Gastrocnemius medialis (tissue), 4 donors: ENCODE measurements around the gene HNRNPH3.

Experiments used
- POLR2A ChIP-seq, 2 donors: fragments of 450-650 bp; IDR thresholded peaks; one replicate each; pipeline ENCODE4 v1.6.1; 2017; ENCODE audit warnings: antibody characterized with exemption in 2 of 2, mild to moderate bottlenecking in 2 of 2, moderate library complexity in 2 of 2
- TF ChIP-seq, protein P1 (sequence below), 5 experiments: fragments of 450-650 bp in 3 of 5; fragments of 200-600 bp in 2 of 5; sonication (generic) in 2 of 5; IDR thresholded peaks in 4 of 5; conservative IDR thresholded peaks in 1 of 5; 1 replicate in 4 of 5; 2 replicates in 1 of 5; pipeline ENCODE4 v1.5.1; 2016 to 2019; ENCODE audit warnings: antibody characterized with exemption in 5 of 5, mild to moderate bottlenecking in 3 of 5, moderate library complexity in 3 of 5

DNA sequence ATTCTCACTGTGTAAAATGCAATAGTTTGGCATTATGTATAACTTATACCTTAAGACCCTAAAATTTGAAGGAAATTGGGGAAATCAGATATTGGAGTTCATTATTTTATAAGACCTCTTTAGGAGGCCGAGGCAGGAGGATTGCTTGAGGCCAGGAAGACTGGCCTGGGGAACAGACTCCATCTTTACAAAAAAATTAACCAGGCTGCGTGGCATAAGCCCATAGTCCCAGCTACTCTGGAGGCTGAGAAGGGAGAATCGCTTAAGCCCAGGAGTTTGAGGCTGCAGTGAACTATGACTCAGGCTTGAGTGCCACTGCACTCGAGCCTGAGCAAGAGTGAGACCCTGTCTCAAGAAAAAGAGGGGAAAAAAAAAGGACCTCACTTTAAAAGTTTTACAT lies 14.9 kb downstream of the HNRNPH3 start:
- TF ChIP-seq, protein P1, sequence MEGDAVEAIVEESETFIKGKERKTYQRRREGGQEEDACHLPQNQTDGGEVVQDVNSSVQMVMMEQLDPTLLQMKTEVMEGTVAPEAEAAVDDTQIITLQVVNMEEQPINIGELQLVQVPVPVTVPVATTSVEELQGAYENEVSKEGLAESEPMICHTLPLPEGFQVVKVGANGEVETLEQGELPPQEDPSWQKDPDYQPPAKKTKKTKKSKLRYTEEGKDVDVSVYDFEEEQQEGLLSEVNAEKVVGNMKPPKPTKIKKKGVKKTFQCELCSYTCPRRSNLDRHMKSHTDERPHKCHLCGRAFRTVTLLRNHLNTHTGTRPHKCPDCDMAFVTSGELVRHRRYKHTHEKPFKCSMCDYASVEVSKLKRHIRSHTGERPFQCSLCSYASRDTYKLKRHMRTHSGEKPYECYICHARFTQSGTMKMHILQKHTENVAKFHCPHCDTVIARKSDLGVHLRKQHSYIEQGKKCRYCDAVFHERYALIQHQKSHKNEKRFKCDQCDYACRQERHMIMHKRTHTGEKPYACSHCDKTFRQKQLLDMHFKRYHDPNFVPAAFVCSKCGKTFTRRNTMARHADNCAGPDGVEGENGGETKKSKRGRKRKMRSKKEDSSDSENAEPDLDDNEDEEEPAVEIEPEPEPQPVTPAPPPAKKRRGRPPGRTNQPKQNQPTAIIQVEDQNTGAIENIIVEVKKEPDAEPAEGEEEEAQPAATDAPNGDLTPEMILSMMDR (IDR thresholded peaks at IDR 0.05 in 4 of 5, conservative IDR thresholded peaks at IDR 0.05 in 1 of 5), result no peak
- no peak for TF ChIP-seq POLR2A (IDR thresholded peaks at IDR 0.05)
